ENCODE data around the gene ST8SIA6.
"Not testable (repeated sequence)": the region's sequence is repeated elsewhere in the genome, so short reads cannot be mapped to it uniquely, and the experiment has no call there.

Gene ST8SIA6

DNA sequence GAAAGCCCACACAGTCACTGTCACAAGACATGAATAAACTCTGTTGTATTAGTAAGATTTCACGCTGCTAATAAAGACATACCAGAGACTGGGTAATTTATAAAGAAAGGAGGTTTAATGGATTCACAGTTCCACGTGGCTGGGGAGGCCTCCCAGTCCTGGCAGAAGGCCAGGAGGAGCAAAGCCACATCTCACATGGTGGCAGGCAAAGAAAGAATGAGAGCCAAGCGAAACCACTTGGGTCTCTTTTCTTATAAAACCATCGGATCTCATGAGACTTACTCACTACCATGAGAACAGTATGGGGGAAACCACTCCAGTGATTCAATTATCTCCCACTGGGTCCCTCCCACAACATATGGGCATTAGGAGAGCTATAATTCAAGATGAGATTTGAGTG, 110.2 kb downstream of the ST8SIA6 start:
- DNase-seq (ENCODE audit: low read depth), result no peak

DNA sequence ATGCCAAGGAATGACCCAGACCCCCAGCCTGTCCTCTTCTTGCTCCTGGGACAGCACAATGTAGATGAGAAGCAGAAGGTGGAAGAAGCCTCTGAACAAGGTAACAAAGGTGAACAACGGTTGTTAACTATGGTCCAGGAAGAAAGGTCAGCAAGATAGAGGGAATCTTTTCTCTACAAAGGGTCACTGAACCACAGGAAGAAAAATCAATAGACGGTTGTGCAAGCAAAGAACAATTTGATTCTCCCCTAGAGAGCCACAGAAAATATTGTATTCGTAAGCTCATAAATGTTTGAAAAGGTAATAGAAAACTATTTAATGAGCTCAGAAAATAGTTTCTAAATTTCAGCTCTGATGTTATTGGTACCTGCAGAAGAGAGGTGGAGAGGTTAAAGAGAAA, 111.3 kb downstream of the ST8SIA6 start:
- no peak for DNase-seq (ENCODE audit: low read depth)

DNA sequence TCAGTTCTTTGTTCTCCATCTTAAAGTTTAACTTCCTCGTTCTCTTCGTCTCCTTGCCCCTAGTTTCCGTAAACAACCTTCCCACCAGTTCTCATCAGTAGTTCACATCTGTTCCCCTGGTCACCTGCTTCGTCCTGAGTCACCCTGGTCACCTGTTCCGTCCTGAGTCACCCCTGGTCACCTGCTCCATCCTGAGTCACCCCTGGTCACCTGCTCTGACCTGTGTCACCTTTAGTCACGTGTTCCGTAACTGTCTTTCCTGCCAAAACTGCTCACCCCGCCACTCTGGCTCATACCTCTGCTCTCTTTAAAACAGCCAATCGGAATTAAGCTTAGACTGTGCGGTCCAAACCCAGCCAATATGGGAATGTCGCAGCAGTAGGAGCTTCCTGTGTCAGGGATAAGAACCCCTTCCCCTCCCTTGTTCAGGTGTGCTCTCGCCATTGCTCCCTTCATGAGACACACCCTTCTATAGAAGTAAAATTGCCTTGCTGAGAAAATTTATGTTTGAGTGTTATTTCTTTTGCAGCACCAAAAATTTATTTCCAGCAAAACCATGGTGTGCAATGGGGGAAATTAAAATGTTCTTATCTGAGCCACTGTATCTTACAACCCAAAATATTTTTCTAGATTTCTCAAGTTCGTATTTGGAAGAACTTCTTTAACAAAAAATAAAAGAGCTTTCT, 114.1 kb downstream of the ST8SIA6 start:
- no peak for DNase-seq (ENCODE audit: low read depth)

DNA sequence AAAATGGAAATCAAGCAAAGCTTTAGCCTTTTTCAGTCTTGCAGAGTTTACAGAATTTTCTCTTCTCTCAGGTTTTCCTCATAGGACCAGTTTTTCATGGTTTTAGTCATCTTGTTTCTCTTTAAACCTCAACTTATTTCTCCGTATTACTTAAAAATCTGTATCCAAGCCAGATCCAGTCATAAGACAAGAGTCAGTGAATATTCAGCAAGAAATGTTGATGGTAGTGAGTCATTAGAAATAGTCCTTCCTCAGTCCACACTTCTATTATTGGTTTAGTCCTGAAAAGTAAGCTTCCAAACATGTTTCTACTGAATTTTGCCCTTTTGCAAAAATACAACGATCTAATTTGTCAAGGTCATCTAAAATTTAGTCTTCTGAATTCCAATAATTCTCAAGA, 119.3 kb downstream of the ST8SIA6 start:
- DNase-seq (ENCODE audit: low read depth), result peak; percentile 74

DNA sequence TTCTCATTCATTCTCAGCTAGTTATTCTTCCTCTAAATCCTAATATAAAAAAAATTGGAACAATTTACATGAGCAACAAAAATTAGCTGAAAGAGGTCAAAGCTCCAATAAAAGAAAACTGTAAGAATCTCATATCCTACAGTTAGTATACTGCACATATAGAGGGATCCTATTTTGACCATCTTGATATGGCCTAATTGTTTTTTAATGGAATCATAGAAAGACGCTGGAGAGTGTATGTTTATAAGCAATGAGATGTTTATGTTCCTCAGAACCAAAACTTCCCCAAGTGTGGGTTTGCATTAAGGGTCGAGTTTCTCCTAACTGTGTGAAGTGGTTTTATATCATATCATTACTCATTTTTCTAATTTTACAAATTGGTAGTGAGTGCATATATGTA, 123.9 kb downstream of the ST8SIA6 start:
- DNase-seq (ENCODE audit: low read depth), result no peak

DNA sequence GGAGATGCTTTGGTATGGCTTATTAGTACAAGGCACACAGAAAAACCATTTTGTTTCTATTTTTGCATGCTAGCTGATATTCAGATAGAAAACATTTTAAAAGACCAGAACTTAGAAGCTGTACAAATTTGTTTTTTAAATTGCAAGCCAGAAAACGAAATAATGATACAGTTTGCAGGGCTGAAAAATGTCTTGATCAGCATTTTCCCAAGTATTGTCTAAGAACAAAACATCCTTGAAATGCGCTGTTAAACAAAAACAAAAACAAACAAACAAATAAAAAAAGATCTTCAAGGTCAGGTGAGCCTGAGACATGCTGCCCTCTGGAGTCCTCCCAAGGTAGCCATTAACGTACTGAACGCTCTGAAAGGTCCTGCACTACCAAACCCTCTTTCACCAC, 128.0 kb downstream of the ST8SIA6 start:
- no peak for DNase-seq (ENCODE audit: low read depth)

DNA sequence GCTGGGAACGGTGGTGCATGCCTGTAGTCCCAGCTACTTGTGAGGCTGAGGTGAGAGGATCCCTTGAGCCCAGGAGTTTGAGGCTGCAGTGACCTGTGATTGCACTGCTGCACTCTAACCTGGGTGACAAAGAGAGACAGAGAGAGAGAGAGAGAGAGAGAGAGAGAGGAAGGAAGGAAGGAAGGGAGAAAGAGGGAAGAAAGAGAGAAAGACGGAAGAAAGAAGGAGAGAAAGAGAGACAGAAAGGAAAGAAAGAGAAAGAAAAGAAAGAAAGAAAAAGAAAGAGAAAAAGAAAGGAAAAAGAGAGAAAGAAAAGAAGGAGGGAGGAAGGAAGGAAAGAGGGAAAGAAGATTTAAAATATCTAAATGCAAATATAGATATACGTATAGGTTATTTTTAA, 132.4 kb downstream of the ST8SIA6 start:
- not testable (repeated sequence) for DNase-seq (ENCODE audit: low read depth)

DNA sequence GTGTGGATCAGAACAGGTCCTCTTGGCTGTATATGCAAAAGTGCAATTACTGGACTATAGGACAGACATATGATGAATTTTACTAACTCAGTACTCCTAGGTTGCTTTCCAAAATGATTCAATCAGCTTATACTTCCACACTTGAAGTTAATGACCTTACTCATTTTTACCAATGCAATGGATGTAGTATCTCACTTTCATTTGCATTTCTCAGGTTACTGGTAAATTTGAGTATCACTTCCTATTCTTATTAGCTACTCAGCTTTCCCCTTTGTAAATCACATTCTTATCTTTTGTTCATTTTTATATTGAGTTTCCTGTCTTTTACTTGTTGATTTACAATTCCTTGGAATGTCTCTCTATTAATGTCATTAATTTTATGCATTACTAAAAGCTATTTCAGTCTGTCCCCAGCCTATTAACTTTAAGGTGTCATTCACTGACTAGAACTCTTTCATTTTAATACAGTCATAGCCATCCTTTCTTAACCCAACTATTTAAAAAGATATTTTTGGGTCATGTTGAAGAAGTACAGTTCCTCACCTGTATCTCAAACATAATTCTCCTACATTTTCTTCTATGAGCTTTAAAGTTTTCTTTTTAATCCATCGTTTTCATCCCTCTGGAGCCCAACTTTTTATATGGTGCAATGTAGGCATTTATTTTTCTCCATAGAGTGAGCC, 137.8 kb downstream of the ST8SIA6 start:
- DNase-seq (ENCODE audit: low read depth), result no peak

DNA sequence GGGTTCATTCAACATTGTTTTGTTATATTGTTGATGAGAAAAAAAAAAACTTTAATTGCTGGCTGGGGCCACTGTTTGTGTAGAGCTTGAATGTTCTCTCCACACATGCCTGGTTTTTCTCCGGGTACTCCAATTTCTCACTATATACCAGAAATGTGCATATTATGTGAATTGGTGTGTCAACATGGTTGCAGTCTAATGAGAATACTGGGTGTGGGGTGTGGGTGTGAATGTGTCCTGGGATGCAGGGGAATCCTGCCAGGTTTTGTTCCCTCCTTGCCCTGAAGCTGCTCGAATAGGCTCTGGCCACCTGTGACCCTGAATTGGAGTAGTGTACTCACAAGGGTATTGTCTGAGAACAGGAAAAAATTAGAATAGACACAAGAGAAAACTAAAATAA, 145.0 kb downstream of the ST8SIA6 start:
- DNase-seq (ENCODE audit: low read depth), result no peak

DNA sequence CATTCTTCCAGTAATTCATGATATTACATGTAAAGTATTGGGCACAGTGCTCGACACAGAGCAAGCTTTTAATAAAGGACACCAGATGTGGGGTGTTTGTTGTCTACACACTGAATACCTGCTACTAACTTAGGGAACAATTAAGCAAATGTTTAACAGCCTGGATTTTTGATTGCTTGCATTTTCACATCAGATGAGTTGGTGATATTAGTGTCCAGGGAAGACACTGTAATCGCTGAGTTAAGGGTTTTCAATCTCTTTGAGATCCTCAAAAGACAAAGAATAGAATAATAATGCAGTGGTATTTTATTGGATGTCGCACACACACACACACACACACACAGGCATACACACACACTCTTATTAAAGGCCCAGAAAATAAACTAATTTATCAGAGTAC, 147.3 kb downstream of the ST8SIA6 start:
- no peak for DNase-seq (ENCODE audit: low read depth)

DNA sequence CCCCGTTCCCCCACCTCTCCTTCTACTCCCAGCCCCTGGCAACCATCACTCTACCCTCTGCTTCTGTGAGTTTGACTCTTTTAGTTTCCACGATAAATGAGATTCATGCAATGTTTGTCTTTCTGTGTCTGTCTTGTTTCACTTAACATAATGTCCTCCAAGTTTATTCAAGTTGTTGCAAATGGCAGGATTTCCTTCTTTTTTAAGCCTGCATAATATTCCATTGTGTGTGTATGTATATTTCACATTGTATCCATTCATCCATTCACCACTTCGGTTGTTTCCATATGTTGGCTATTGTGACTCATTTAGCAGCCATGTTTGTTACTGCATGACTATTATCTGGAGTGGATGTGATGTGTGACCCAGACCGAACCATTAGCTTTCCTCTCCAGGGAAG, 162.0 kb downstream of the ST8SIA6 start:
- no peak for DNase-seq (ENCODE audit: low read depth)

DNA sequence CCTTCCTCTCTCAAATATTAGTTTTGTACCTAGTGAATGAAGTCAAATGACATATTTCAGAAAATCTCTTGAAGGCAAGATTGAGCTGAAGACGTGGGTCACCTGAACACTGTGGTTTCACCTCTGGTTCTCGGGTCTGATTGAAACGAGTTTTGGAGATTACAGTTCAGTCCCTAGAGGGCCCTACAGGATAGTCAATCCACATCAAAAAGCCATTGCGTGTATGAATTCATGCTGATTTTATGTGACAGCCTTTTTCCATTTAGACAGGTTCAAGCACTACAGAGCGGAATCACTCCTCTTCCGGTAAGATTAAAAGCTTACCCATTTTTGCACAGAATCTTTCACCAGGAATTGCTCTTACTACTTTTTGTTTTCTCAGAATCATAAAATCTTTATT, 164.2 kb downstream of the ST8SIA6 start:
- DNase-seq (ENCODE audit: low read depth), result peak; percentile 23

DNA sequence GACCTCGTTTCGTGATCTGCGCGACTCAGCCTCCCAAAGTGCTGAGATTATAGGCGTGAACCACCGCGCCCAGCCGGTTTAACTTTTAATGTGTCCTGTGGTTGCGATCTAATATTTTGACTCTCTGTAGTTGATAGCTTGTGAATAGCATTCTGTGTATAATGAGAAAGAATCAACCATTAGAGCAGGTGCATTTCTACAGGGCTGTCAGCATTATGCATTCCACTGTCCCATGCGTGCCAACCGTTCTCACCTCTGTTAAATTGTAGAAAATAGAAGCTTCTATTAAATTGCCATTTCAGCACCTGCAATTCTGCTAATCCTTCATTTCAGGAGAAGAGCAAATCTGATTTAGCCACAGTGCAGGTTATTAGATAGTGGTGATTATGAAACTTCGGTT, 164.6 kb downstream of the ST8SIA6 start:
- no peak for DNase-seq (ENCODE audit: low read depth)

DNA sequence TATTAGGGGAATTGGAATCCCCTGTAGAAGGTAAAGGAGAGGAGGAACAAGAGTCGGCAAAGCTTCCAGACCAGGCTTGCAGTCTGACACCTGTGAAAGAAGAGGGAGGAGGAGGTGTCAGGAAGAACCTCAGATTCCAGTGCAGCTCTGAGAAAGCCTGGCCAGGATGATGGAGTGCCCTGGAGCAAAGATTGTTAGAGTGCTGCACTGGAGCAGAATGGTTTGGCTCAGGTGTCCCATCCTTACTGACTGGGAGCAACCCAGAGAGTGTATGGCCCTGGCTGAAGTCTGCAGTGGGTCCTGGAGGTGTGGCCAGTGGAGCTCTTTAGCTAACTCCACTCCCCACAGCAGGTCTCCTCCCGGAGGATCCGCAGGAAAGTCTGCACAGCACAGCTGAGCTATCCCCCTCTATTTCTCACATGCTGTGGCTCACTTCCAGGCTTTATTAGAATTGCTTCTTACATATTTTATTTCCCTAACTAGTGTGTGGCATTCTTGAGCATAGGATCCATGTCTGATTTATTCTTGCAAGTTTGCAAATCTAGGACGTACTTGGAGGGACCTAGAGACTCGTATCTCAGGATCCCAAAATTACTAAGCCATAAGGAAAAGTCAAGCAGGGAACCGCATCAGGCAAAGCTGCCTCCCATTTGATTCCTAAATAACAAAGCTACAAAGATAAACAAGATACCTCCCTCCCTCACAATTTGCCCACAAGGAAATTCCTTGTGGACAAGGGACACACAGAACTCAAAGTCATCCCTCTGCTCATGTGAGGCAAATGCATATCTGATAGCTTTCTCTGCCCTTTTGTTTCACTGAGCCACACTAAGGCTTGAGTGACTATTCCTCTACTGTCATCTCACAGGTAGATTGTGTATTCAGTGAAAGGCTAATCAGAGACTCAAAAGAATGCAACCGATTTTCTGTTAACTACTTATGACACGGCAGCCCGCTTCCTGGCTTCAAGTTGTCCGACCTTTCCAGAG, 167.5 kb downstream of the ST8SIA6 start:
- no peak for DNase-seq (ENCODE audit: low read depth)

DNA sequence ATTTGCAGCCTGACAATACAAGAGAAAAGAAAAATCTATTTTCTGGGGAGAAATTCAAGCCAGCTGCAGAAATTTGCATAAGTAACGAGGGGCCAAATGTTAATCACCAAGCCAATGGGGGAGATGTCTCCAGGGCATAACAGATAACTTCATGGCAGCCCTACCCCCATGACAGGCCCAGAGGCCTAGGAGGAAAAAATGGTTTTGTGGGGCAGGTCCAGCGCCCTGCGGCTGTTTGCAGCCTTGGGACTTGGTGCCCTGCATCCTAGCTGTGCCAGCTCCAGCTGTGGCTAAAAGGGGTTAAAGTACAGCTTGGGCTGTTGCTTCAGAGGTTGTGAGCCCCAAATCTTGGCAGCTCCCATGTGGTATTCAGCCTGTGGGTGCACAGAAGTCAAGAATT, 172.1 kb downstream of the ST8SIA6 start:
- no peak for DNase-seq (ENCODE audit: low read depth)

DNA sequence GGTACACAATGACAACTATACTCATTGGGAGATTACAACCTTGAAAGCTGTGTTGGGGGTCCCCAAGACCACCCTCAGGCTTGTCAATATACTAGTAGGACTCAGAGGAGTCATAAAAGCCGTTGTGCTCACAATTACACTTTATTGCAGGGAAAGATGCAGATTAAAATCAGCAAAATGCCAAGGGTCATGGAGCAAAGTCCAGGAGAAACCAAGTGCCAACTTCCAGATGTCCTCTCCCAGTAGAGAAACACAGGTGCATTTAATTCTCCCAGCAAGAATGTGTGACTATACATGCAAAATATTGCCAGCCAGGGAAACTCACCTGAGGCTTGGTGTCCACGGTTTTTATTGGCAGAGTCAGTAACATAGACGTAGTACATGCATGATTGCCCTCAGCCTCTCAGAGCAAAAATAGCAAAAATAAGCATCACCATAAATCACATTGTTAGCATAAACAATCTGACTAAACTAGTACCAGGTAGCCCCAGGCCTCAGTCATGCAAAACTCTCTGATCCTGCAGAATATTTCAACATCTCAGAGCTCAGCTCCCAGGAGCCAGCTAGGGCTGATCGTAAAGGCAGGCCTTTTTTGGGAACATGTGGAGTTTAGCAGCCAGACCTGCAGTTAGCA, 175.7 kb downstream of the ST8SIA6 start:
- no peak for DNase-seq (ENCODE audit: low read depth)

DNA sequence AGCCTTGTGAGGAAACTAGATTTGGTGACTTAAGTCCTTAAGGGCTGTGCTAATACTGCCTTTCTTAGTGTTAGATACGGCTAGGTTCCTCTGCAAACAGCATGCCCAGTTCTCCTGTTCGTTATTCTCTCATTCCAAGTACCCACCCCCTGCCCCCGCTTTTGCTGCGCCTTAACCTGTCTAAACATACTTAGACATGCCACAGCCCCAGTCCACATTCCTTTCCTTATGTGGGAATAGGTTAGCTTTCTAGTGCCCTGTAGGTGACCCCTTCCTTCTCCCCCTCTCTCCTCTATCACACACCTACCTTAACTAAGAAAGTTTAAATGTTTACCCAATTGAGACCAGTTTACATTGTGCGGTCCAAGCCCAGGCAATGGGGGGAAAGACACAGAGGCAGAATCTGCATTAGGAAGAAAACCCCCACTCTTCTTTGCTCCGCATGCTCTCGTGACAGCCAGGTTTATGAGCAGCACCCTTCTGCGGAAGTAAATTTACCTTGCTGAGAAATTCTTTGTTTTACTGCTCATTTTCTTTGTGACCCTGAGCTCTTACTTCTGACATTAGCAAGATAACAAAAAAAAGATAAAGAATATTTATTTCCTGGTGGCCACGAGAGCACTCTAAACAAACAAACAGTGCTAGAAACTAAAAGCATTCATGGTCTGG, 177.5 kb downstream of the ST8SIA6 start:
- no peak for DNase-seq (ENCODE audit: low read depth)

DNA sequence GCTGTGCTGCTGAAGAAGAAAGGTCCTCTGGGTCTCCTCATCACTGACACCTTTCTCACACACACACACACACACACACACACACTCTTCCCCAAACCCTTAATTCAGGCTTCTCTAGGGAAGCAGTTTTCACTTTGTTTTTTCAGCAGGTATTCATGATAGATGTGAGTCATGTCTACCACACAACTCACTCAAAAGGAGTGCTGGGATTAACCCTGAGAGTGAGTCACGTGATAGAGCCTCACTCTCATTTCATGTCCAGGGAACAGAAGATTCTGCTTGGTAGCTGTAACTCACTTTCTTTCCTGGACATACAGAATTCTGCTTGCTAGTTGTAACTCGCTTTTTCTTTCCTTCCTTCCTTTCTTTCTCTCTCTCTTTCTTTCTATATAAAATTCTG, 181.0 kb downstream of the ST8SIA6 start:
- DNase-seq (ENCODE audit: low read depth), result peak; percentile 87

DNA sequence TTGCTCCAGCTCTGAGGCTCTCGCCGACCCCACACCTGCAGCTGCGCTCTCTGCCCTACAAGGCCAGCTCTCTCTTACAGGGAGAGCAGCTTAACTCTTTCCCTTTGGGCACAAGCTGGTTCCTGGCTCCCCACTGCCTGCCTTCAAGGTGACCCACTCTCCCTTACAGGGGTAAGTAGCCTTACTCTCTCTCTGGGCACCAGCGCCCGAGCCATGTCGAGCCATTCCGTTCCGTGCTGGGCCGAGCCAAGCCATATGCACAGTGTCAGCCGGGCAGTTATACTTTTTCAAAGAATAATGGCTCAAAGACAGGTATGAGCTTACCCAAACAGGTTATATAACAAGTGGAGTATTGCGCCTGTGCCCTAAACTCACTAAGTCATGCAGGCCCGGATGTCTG, 181.7 kb downstream of the ST8SIA6 start:
- no peak for DNase-seq (ENCODE audit: low read depth)

All from iris pigment epithelial cell (primary cell).